Endothelial cell of umbilical vein (primary cell): ENCODE results near the gene CRTAP.

ENCODE experiments used
- EZH2 ChIP-seq: IDR thresholded peaks from 2 replicates; pipeline ENCODE4 v1.6.1; 2012; ENCODE audit warnings: borderline replicate concordance, low read depth, mild to moderate bottlenecking, moderate library complexity, low read length, inconsistent platforms; ENCODE audit not compliant: severe bottlenecking
- JUN ChIP-seq: IDR thresholded peaks from 2 replicates; pipeline ENCODE4 v1.6.1; 2011; ENCODE audit warnings: borderline replicate concordance, low read depth; ENCODE audit not compliant: insufficient read length, insufficient read depth
- POLR2A ChIP-seq: IDR thresholded peaks from 2 replicates; pipeline ENCODE4 v1.6.1; 2012; ENCODE audit warnings: low read depth, mild to moderate bottlenecking, control low read depth, low read length
- TF ChIP-seq, protein P1 (sequence below), 2 donors: IDR thresholded peaks; 1 replicate in 1 of 2; 2 replicates in 1 of 2; pipeline ENCODE4 v1.5.1; 2011; ENCODE audit warnings: low read length in 2 of 2, mild to moderate bottlenecking in 2 of 2, moderate library complexity in 2 of 2, control low read depth in 1 of 2, inconsistent platforms in 1 of 2, low read depth in 1 of 2; ENCODE audit not compliant: insufficient read depth in 1 of 2; ENCODE audit errors: extremely low read depth in 1 of 2
- TF ChIP-seq, protein P2 (sequence below): IDR thresholded peaks from 2 replicates; pipeline ENCODE4 v1.6.1; 2011; ENCODE audit not compliant: insufficient read depth, insufficient read length

DNA sequence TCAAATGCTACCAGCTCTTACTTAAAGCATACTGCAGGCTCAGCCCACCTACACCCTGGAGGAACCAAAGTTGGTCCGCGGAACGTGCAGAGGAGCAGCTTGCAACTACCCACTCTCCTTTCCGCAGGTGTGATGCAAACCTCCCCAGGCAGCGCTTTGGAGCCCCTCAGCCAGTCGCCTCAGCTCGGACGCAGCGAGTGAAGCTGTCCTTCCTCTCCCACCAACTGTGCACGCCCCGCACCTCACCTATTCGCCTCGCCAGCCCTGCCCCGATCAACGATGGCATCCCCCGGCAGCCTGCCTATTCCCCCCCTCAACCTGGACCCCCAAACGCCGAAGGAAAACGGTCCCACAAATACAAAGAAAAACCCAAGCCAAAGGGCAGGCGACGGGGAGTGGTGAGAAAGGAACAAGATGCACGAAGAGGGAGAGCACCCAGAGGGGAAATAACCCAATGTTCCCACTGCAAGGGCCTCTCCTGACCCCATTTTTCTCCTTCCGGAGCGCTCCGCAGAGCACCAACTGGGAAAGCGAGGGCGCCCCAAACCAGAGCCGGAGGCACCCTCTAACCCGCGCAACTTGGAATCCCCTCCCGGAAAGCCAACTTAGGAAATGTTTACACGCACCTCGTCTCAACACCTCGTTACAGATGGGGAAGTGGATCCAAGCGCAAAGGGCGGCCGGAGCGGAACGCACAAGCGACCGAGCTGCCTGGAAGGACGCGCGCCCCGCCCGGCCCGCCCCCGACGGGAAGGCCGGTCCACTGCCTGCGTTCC is 17.5 kb upstream of the CRTAP start:
- TF ChIP-seq, protein P1, sequence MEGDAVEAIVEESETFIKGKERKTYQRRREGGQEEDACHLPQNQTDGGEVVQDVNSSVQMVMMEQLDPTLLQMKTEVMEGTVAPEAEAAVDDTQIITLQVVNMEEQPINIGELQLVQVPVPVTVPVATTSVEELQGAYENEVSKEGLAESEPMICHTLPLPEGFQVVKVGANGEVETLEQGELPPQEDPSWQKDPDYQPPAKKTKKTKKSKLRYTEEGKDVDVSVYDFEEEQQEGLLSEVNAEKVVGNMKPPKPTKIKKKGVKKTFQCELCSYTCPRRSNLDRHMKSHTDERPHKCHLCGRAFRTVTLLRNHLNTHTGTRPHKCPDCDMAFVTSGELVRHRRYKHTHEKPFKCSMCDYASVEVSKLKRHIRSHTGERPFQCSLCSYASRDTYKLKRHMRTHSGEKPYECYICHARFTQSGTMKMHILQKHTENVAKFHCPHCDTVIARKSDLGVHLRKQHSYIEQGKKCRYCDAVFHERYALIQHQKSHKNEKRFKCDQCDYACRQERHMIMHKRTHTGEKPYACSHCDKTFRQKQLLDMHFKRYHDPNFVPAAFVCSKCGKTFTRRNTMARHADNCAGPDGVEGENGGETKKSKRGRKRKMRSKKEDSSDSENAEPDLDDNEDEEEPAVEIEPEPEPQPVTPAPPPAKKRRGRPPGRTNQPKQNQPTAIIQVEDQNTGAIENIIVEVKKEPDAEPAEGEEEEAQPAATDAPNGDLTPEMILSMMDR (IDR thresholded peaks at IDR 0.05; ENCODE audit: extremely low read depth in 1 of 2, insufficient read depth in 1 of 2, low read depth in 1 of 2, low read length in 2 of 2), result no peak
- TF ChIP-seq POLR2A (no peak), EZH2 (no peak), JUN (no peak)
- TF ChIP-seq, protein P2, sequence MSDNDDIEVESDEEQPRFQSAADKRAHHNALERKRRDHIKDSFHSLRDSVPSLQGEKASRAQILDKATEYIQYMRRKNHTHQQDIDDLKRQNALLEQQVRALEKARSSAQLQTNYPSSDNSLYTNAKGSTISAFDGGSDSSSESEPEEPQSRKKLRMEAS, result no peak
